PC-3 (cell line): Measurements from ENCODE around the gene AFAP1L2. TPM values are rescaled to one million over a fixed set of nuclear protein-coding genes. Genes with fewer than 3 reads are reported as not detected.

Source experiments
- ATAC-seq: fragments of 200-7000 bp; cut with Tn5 transposase; 2 replicates; pipeline ENCODE4 v1.9.1; 2020; ENCODE audit warnings: mild to moderate bottlenecking, moderate library complexity
- BruUV-seq: library from RNA; stranded (reverse); fragments of 400-500 nt; replicated peaks from 2 replicates; lab custom pipeline; 2021; lab: Mats Ljungman, UMichigan
- CTCF ChIA-PET: fragments of 300-600 bp; sonication (Branson Sonifier 250); formaldehyde crosslinking; loops from one replicate; lab custom pipeline; 2022; ENCODE audit warnings: antibody characterized with exemption; lab: Charles Lee
- POLR2A ChIA-PET: fragments of 300-600 bp; sonication (Branson Sonifier 250); formaldehyde crosslinking; loops from one replicate; lab custom pipeline; 2022; ENCODE audit warnings: antibody characterized with exemption; ENCODE audit not compliant: unreplicated experiment; lab: Charles Lee
- DNase-seq: peaks from one replicate; pipeline ENCODE4 v3.0.0-alpha.2; 2015
- H2AFZ ChIP-seq: fragments of 300-600 bp; sonication (generic); 2 replicates; pipeline ENCODE4 v1.6.0; 2016; ENCODE audit warnings: antibody characterized with exemption, low read length
- H3F3A ChIP-seq: fragments of 300-600 bp; sonication (generic); one replicate; pipeline ENCODE4 v1.6.0; 2017; ENCODE audit warnings: antibody characterized with exemption, low read length, control low read depth, mild to moderate bottlenecking; ENCODE audit not compliant: unreplicated experiment
- H3K27ac ChIP-seq: fragments of 300-600 bp; sonication (generic); 2 replicates; pipeline ENCODE4 v1.5.1; 2016; ENCODE audit warnings: mild to moderate bottlenecking, low read length
- H3K27me3 ChIP-seq: fragments of 300-600 bp; sonication (generic); 2 replicates; pipeline ENCODE4 v1.6.1; 2016; ENCODE audit warnings: low read length, mixed read lengths
- H3K36me3 ChIP-seq: fragments of 300-600 bp; sonication (generic); 2 replicates; pipeline ENCODE4 v1.6.1; 2016; ENCODE audit warnings: low read depth, mixed run types, low read length, mixed read lengths
- H3K4me1 ChIP-seq: fragments of 300-600 bp; sonication (generic); 2 replicates; pipeline ENCODE4 v1.5.1; 2016; ENCODE audit warnings: low read length; ENCODE audit not compliant: insufficient read depth
- H3K4me2 ChIP-seq: fragments of 300-600 bp; sonication (generic); 2 replicates; pipeline ENCODE4 v1.6.0; 2016; ENCODE audit warnings: low read length
- H3K4me3 ChIP-seq: fragments of 300-600 bp; sonication (generic); 2 replicates; pipeline ENCODE4 v1.5.1; 2016; ENCODE audit warnings: mild to moderate bottlenecking, low read length, mixed read lengths
- H3K79me2 ChIP-seq: fragments of 300-600 bp; sonication (generic); 2 replicates; pipeline ENCODE4 v1.6.1; 2017; ENCODE audit warnings: low read length, mixed read lengths
- H3K9ac ChIP-seq: fragments of 300-600 bp; sonication (generic); 2 replicates; pipeline ENCODE4 v1.6.0; 2016; ENCODE audit warnings: mild to moderate bottlenecking, low read length
- H3K9me2 ChIP-seq: fragments of 300-600 bp; sonication (generic); replicated peaks from 2 replicates; pipeline ENCODE4 v1.6.1; 2016; ENCODE audit warnings: mixed run types, low read length, mixed read lengths
- H3K9me3 ChIP-seq: fragments of 300-600 bp; sonication (generic); 2 replicates; pipeline ENCODE4 v1.6.1; 2016; ENCODE audit warnings: low read length, mixed read lengths
- H4K20me1 ChIP-seq: fragments of 300-600 bp; sonication (generic); 2 replicates; pipeline ENCODE4 v1.6.1; 2016; ENCODE audit warnings: low read length, mixed read lengths
- EZH2 ChIP-seq: fragments of 300-600 bp; sonication (generic); IDR thresholded peaks from one replicate; pipeline ENCODE4 v1.6.1; 2017; ENCODE audit warnings: antibody characterized with exemption, mild to moderate bottlenecking, low read length; ENCODE audit not compliant: unreplicated experiment
- EZH2phosphoT487 ChIP-seq: fragments of 300-600 bp; sonication (generic); IDR thresholded peaks from 2 replicates; pipeline ENCODE4 v1.6.1; 2018; ENCODE audit warnings: mild to moderate bottlenecking, antibody characterized with exemption, low read length, borderline replicate concordance
- intact Hi-C: fragments of 100-400 bp; cut with micrococcal nuclease; formaldehyde crosslinking; loops from 2 replicates; pipeline ENCODE4 v1.9.0; 2023
- total RNA-seq: library from RNA; depleted of rRNA; stranded (reverse); fragments of >200 nt; gene quantifications from 2 replicates; pipeline ENCODE4 v1.2.3, GENCODE V29; 2014
- TF ChIP-seq, protein P1 (sequence below): fragments of 300-600 bp; sonication (generic); conservative IDR thresholded peaks from 2 replicates; pipeline ENCODE4 v1.5.1; 2017; ENCODE audit warnings: antibody characterized with exemption, low read depth, mild to moderate bottlenecking, low read length

The AFAP1L2 gene
- total RNA-seq, 1 experiment from 2014 or later = 0.77 TPM

DNA sequence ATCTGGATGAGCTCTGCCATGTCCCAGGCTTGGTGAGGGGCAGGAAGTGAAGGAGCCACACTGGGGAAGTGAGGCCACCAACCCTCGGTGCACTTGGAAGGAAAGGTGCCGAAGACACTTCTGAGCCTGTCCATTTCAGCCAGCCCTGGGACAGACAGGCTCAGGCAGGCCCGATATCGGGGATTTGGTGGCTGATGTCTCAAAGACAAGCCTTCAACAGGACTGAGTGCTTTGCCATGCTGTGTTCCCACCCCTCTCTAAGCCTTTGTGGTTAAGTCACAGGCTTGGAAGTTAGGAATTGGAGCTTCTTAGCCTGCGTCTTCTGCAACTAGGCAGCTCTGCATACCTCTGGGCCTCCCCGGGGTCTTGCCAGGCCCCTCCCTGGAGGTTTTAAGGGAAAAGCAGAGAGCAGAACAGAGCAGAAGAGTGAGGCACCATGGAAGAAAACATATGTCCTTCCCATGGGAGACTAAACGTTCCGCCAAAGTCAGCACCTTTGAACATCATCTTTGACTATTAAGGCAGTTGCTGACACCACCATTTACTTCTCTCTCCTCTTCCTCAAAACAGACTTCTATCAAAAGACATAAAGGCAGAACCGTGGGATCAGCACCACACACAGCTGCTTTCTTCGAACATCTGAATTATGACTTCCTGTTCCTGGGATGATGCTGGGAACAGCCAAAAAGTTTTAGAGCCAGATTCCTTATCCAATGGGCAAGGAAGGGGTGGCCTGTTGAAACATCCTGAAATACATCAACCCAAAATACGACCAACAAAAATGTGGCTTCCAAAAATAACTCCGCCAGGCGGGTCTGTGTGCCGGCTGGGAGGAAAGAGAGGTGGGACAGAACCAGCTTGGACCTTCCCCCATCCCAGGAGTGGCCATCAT is 71.8 kb downstream of the AFAP1L2 start:
- BruUV-seq = no TSS peak

DNA sequence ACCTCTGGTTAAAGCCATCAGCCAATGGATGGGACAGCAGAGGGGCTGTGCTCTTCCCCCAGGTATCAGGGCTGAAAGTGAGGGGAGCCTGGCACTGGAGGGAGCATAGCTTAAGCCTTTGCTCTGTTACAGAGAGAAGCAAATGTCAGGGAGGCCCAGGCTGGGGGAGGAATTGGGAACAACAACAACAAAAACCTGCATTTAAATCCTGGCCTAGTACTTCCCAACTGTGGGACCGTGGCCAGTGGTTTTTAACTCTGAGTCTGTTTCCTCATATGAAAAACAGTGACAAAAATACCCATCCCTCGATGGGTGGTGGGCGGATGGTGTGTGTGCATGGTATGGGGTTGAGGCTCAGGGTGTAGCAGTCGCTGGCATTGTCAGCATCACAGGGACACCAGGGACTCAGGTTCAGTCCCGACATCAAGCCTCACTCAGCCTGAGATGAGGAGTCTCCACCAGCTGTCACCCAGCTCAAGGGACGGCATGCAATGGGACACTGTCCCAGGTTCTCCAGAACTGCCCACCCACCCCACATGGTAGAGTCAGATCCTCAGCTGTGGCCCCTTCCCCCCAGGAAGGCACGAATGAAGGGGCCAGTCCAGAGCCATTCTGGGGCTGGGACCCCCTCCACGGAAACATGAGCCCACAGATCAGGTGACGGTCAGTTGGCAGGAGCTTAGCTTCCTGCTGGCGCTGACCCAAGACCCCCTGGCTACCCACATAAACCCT is 74.5 kb downstream of the AFAP1L2 start:
- Histone ChIP-seq H3K4me2 (no peak overlapping the region), H3F3A (no peaks in the 10 kb centered on the region), H3K9me2 (no peaks in the 10 kb centered on the region), H3K9ac (no peak overlapping the region), H3K36me3 (no peaks in the 10 kb centered on the region), H3K4me1 (no peaks in the 10 kb centered on the region), H4K20me1 (no peaks in the 10 kb centered on the region), H3K79me2 (no peaks in the 10 kb centered on the region), H3K27ac (no peak overlapping the region), H3K27me3 (no peaks in the 10 kb centered on the region), H2AFZ (no peak overlapping the region), H3K9me3 (no peaks in the 10 kb centered on the region), H3K4me3 (no peak overlapping the region)
- ChIA-PET POLR2A (no interaction called here), CTCF (no interaction called here)
- no TSS peak for BruUV-seq
- DNase-seq (no peak), ATAC-seq (no peak)
- intact Hi-C loops = no loop called here
- no peak for TF ChIP-seq EZH2phosphoT487
- TF ChIP-seq, protein P1, sequence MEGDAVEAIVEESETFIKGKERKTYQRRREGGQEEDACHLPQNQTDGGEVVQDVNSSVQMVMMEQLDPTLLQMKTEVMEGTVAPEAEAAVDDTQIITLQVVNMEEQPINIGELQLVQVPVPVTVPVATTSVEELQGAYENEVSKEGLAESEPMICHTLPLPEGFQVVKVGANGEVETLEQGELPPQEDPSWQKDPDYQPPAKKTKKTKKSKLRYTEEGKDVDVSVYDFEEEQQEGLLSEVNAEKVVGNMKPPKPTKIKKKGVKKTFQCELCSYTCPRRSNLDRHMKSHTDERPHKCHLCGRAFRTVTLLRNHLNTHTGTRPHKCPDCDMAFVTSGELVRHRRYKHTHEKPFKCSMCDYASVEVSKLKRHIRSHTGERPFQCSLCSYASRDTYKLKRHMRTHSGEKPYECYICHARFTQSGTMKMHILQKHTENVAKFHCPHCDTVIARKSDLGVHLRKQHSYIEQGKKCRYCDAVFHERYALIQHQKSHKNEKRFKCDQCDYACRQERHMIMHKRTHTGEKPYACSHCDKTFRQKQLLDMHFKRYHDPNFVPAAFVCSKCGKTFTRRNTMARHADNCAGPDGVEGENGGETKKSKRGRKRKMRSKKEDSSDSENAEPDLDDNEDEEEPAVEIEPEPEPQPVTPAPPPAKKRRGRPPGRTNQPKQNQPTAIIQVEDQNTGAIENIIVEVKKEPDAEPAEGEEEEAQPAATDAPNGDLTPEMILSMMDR = no peak
- no peak for TF ChIP-seq EZH2

More for the DNA sequence above, 71.8 kb downstream of the AFAP1L2 start:
- H3K9ac ChIP-seq = no peak overlapping the region
- no peak for ATAC-seq
- no peak overlapping the region for H3K27ac ChIP-seq
- no peak for DNase-seq
- no peaks in the 10 kb centered on the region for H4K20me1 ChIP-seq
- no peaks in the 10 kb centered on the region for H3K27me3 ChIP-seq
- no peak overlapping the region for H3K4me3 ChIP-seq
- H3K36me3 ChIP-seq = no peaks in the 10 kb centered on the region
- no peaks in the 10 kb centered on the region for H3F3A ChIP-seq
- ChIA-PET POLR2A (no interaction called here), CTCF (no interaction called here)
- TF ChIP-seq EZH2 (no peak), EZH2phosphoT487 (no peak)
- TF ChIP-seq, protein P1 = no peak
- no peaks in the 10 kb centered on the region for H3K9me2 ChIP-seq
- H3K4me2 ChIP-seq = no peak overlapping the region
- H3K4me1 ChIP-seq = no peaks in the 10 kb centered on the region
- intact Hi-C loops = no loop called here
- H3K79me2 ChIP-seq = no peaks in the 10 kb centered on the region
- no peaks in the 10 kb centered on the region for H3K9me3 ChIP-seq
- no peak overlapping the region for H2AFZ ChIP-seq

DNA sequence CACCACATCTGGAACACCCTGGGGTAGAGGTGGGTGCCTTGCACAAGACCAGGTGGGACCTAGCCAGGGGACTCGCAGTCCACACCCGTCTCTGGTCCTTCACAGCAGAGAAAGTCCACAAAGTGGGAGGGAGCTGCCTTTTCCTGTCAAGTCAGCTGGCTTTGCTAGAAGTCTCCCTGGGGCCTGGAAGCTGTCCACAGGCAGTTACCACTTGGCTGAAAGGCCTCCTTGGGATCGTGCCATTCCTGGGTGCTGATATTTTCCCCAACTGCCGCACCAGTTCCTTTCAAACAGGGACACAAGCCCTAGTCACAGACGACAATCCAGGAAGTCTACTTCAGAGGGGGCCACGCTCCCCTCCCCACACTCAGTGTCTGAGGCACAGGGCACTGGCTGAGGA is 75.4 kb downstream of the AFAP1L2 start:
- CTCF ChIA-PET = no interaction called here
- no peaks in the 10 kb centered on the region for H3K36me3 ChIP-seq

More for the DNA sequence above, 75.4 kb downstream of the AFAP1L2 start:
- no peak overlapping the region for H3K9ac ChIP-seq
- no peaks in the 10 kb centered on the region for H4K20me1 ChIP-seq
- ATAC-seq (no peak), DNase-seq (no peak)
- H3K9me3 ChIP-seq = no peaks in the 10 kb centered on the region
- no peak overlapping the region for H3K4me2 ChIP-seq
- no peaks in the 10 kb centered on the region for H3K4me1 ChIP-seq
- POLR2A ChIA-PET = no interaction called here
- BruUV-seq = no TSS peak
- no peaks in the 10 kb centered on the region for H3K27me3 ChIP-seq
- H2AFZ ChIP-seq = no peak overlapping the region
- intact Hi-C loops = no loop called here
- no peak overlapping the region for H3K4me3 ChIP-seq
- no peaks in the 10 kb centered on the region for H3K9me2 ChIP-seq
- H3K27ac ChIP-seq = no peak overlapping the region
- no peaks in the 10 kb centered on the region for H3K79me2 ChIP-seq
- TF ChIP-seq, protein P1 = no peak
- TF ChIP-seq EZH2 = no peak
- TF ChIP-seq EZH2phosphoT487 = no peak
- H3F3A ChIP-seq = no peaks in the 10 kb centered on the region
